SK-N-SH treated with all-trans-retinoic acid at 6 μM for 48 hours (cell line): Measurements from ENCODE around the gene ANKS1A.

ENCODE experiments used
- ATAC-seq: fragments of 200-7000 bp; cut with Tn5 transposase; 3 replicates; pipeline ENCODE4 v1.9.1; 2020; ENCODE audit warnings: mild to moderate bottlenecking, moderate library complexity
- BACH2 ChIP-seq: fragments of 250-450 bp; sonication (Bioruptor Pico); IDR thresholded peaks from 2 replicates; pipeline ENCODE4 v1.9.0; 2021; ENCODE audit warnings: mild to moderate bottlenecking, borderline replicate concordance
- CREB5 ChIP-seq: fragments of 250-450 bp; sonication (Bioruptor Pico); IDR thresholded peaks from 2 replicates; pipeline ENCODE4 v1.5.1; 2020; ENCODE audit warnings: low read depth, mild to moderate bottlenecking, moderate library complexity
- CSDC2 ChIP-seq: fragments of 250-450 bp; sonication (Bioruptor Pico); IDR thresholded peaks from 2 replicates; pipeline ENCODE4 v1.5.0; 2020; ENCODE audit warnings: mild to moderate bottlenecking, moderate library complexity
- CSRNP3 ChIP-seq: fragments of 250-450 bp; sonication (Bioruptor Pico); IDR thresholded peaks from 2 replicates; pipeline ENCODE4 v1.5.1; 2021; ENCODE audit warnings: mild to moderate bottlenecking, moderate library complexity
- ESRRG ChIP-seq: fragments of 250-450 bp; sonication (Bioruptor Pico); IDR thresholded peaks from 2 replicates; pipeline ENCODE4 v1.6.1; 2021; ENCODE audit warnings: mild to moderate bottlenecking
- GLIS3 ChIP-seq: fragments of 250-450 bp; sonication (Bioruptor Pico); IDR thresholded peaks from 2 replicates; pipeline ENCODE4 v1.5.0; 2020; ENCODE audit warnings: mild to moderate bottlenecking, moderate library complexity
- ISL1 ChIP-seq: fragments of 250-450 bp; sonication (Bioruptor Pico); IDR thresholded peaks from 2 replicates; pipeline ENCODE4 v2.1.2; 2022; ENCODE audit warnings: mild to moderate bottlenecking, moderate library complexity
- OSR1 ChIP-seq: fragments of 250-450 bp; sonication (Bioruptor Pico); IDR thresholded peaks from 2 replicates; pipeline ENCODE4 v1.8.0; 2022; ENCODE audit warnings: moderate library complexity, mild to moderate bottlenecking, inconsistent platforms
- PATZ1 ChIP-seq: fragments of 250-450 bp; sonication (Bioruptor Pico); IDR thresholded peaks from 2 replicates; pipeline ENCODE4 v1.8.0; 2020; ENCODE audit warnings: mild to moderate bottlenecking, moderate library complexity, borderline replicate concordance
- POU6F1 ChIP-seq: fragments of 250-450 bp; sonication (Bioruptor Pico); IDR thresholded peaks from 2 replicates; pipeline ENCODE4 v1.8.0; 2021; ENCODE audit warnings: low read depth, mild to moderate bottlenecking, moderate library complexity, borderline replicate concordance
- PPARA ChIP-seq: fragments of 250-450 bp; sonication (Bioruptor Pico); IDR thresholded peaks from 2 replicates; pipeline ENCODE4 v1.5.0; 2020; ENCODE audit warnings: mild to moderate bottlenecking, borderline replicate concordance
- RARB ChIP-seq: fragments of 250-450 bp; sonication (Bioruptor Pico); IDR thresholded peaks from 2 replicates; pipeline ENCODE4 v1.8.0; 2021; ENCODE audit warnings: mild to moderate bottlenecking, moderate library complexity
- SNAI2 ChIP-seq: fragments of 250-450 bp; sonication (Bioruptor Pico); IDR thresholded peaks from 2 replicates; pipeline ENCODE4 v1.5.0; 2020; ENCODE audit warnings: mild to moderate bottlenecking, moderate library complexity
- TCF4 ChIP-seq: fragments of 250-450 bp; sonication (Bioruptor Pico); IDR thresholded peaks from 2 replicates; pipeline ENCODE4 v1.8.0; 2021; ENCODE audit warnings: mild to moderate bottlenecking, moderate library complexity, borderline replicate concordance
- TOX ChIP-seq: fragments of 250-450 bp; sonication (Bioruptor Pico); IDR thresholded peaks from 2 replicates; pipeline ENCODE4 v1.8.0; 2021; ENCODE audit warnings: mild to moderate bottlenecking, moderate library complexity, borderline replicate concordance
- TSHZ2 ChIP-seq: fragments of 250-450 bp; sonication (Bioruptor Pico); IDR thresholded peaks from 2 replicates; pipeline ENCODE4 v1.5.0; 2020; ENCODE audit warnings: mild to moderate bottlenecking, moderate library complexity
- ZC3H10 ChIP-seq: fragments of 250-450 bp; sonication (Bioruptor Pico); IDR thresholded peaks from 2 replicates; pipeline ENCODE4 v1.5.1; 2021; ENCODE audit warnings: mild to moderate bottlenecking, moderate library complexity
- ZFP3 ChIP-seq: fragments of 250-450 bp; sonication (Bioruptor Pico); IDR thresholded peaks from 2 replicates; pipeline ENCODE4 v1.5.0; 2020; ENCODE audit warnings: mild to moderate bottlenecking, moderate library complexity
- ZFP30 ChIP-seq: fragments of 450-650 bp; formaldehyde crosslinking; IDR thresholded peaks from 2 replicates; pipeline ENCODE4 v1.5.0; 2022; ENCODE audit warnings: mild to moderate bottlenecking, moderate library complexity
- ZNF565 ChIP-seq: fragments of 450-650 bp; formaldehyde crosslinking; conservative IDR thresholded peaks from 2 replicates; pipeline ENCODE4 v1.5.0; 2020; ENCODE audit warnings: low read depth, mild to moderate bottlenecking, moderate library complexity
- ZNF70 ChIP-seq: fragments of 450-650 bp; formaldehyde crosslinking; IDR thresholded peaks from 2 replicates; pipeline ENCODE4 v1.5.0; 2020; ENCODE audit warnings: mild to moderate bottlenecking, moderate library complexity
- ZNF8 ChIP-seq: fragments of 450-650 bp; formaldehyde crosslinking; IDR thresholded peaks from 2 replicates; pipeline ENCODE4 v1.5.0; 2020; ENCODE audit warnings: mild to moderate bottlenecking, moderate library complexity

The ANKS1A gene

GRCh38 chr6:34851361-34851760 is 37.7 kb upstream of the ANKS1A start:
- TF ChIP-seq OSR1 (CRISPR knock-in tag) (no peak), TOX (CRISPR knock-in tag) (no peak), ISL1 (CRISPR knock-in tag) (no peak)
- ATAC-seq = no peak

- no peak for TF ChIP-seq CSRNP3 (CRISPR knock-in tag)
- TF ChIP-seq CSDC2 (CRISPR knock-in tag) = no peak
- no peak for TF ChIP-seq OSR1 (CRISPR knock-in tag)
- TF ChIP-seq ZNF8 (CRISPR knock-in tag) = no peak
- TF ChIP-seq PPARA = no peak
- TF ChIP-seq ESRRG = no peak
- no peak for TF ChIP-seq ZNF565 (CRISPR knock-in tag)
- no peak for TF ChIP-seq POU6F1 (CRISPR knock-in tag)
- TF ChIP-seq GLIS3 = no peak
- no peak for TF ChIP-seq SNAI2 (CRISPR knock-in tag)
- TF ChIP-seq ZFP30 (CRISPR knock-in tag) = no peak
These were observed 36.5 kb upstream of the ANKS1A start for GRCh38 chr6:34852406-34853085.

GRCh38 chr6:34855463-34855862 is 33.6 kb upstream of the ANKS1A start:
- TF ChIP-seq OSR1 (CRISPR knock-in tag) (no peak), TSHZ2 (CRISPR knock-in tag) (no peak), TCF4 (no peak), ESRRG (no peak), ZFP3 (CRISPR knock-in tag) (no peak), ZNF70 (CRISPR knock-in tag) (no peak), ZNF8 (CRISPR knock-in tag) (no peak), ZNF565 (CRISPR knock-in tag) (no peak), TOX (CRISPR knock-in tag) (no peak), CREB5 (no peak), GLIS3 (no peak), PATZ1 (no peak), ZC3H10 (no peak), RARB (no peak), BACH2 (CRISPR knock-in tag) (no peak), POU6F1 (CRISPR knock-in tag) (no peak)
- ATAC-seq = no peak

More at GRCh38 chr6:34852406-34853085, 36.5 kb upstream of the ANKS1A start:
- ATAC-seq = peak; percentile 30; the same call in 1 of the 3 replicates
